Measurements from ENCODE around the gene USP16. TPM values are rescaled to one million over a fixed set of nuclear protein-coding genes. Genes with fewer than 3 reads are reported as not detected.

Gene USP16
- total and polyA plus RNA-seq, 2 of the 13 experiments (the other 11 are each of a cell fraction or from before 2014, with no cell fraction given): 16.5 to 46.9 TPM

DNA sequence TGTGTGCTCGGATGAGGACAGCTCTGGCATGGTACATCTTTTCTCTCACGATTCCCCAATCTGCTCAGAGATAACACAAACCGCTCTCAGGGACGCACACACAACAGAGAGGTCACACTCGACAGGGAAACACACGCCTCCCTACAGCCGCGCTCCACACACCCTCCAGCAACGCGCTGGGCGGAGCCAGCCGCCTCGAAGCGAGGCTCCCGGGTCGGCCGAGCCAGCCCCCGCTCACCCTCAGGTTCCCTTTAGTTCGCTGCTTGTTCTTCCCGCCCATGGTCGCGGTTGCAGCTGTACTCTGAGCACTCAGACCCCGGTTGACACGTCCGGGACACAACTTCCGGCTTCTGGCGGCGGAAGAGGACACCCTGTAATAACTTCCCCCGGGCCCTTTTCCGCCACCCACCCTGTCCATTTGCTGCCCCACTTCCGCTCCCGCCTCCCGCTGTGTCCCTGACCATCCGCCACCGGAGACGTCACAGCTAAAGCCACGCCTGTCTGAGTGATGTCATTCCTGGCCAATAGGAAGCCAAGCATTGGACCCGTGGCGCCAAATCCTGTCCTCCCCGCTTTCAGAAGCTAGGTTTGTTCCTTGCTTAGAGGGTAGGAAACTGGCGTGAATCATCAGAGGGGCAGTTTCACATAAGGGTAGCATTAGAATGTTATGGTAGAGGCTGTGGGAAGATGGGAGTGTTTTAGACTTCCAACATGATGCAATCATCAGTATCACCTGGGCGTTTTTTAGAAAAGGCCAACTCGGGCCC is 31.8 kb upstream of the USP16 start, which contains the start of gene LTN1 (continued):
- TF ChIP-seq PBX3 (CRISPR knock-in tag; IDR thresholded peaks at IDR 0.05; ENCODE audit: borderline replicate concordance) (no peak), ARNTL (CRISPR knock-in tag; IDR thresholded peaks at IDR 0.05) (peak; percentile 61), SP5 (CRISPR knock-in tag; IDR thresholded peaks at IDR 0.05; ENCODE audit: borderline replicate concordance, low read depth) (peak; percentile 49; the same call in 1 of the 2 replicates), ATM (IDR thresholded peaks at IDR 0.05; ENCODE audit: borderline replicate concordance) (no peak), ZNF292 (CRISPR knock-in tag; IDR thresholded peaks at IDR 0.05; ENCODE audit: borderline replicate concordance, low read depth) (peak; percentile 83), RBM22 (optimal IDR thresholded peaks at IDR 0.05; ENCODE audit: low read length) (no peak), NFIC (IDR thresholded peaks at IDR 0.05; ENCODE audit: low read length) (no peak), ZBTB14 (CRISPR knock-in tag; IDR thresholded peaks at IDR 0.05) (no peak), HOMEZ (CRISPR knock-in tag; IDR thresholded peaks at IDR 0.05; ENCODE audit: low read depth) (no peak; the same call in 1 of the 2 replicates), MAF1 (CRISPR knock-in tag; IDR thresholded peaks at IDR 0.05; ENCODE audit: borderline replicate concordance) (peak; percentile 91), ISX (CRISPR knock-in tag; conservative IDR thresholded peaks at IDR 0.05) (no peak), ZNF749 (CRISPR knock-in tag; IDR thresholded peaks at IDR 0.05; ENCODE audit: borderline replicate concordance) (no peak), TGIF2 (CRISPR knock-in tag; IDR thresholded peaks at IDR 0.05) (peak; percentile 74)
- TF ChIP-seq, protein P1, sequence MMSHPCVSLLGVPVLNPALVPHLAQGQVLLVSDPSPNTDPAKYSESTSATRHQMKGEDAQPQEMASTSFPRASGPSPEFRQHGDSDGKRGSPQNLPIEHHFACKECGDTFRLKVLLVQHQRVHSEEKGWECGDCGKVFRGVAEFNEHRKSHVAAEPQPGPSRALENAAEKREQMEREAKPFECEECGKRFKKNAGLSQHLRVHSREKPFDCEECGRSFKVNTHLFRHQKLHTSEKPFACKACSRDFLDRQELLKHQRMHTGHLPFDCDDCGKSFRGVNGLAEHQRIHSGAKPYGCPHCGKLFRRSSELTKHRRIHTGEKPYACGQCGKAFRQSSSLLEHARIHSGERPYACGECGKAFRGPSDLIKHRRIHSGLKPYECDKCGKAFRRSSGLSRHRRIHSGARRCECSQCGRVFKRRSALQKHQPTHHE (CRISPR knock-in tag; IDR thresholded peaks at IDR 0.05; ENCODE audit: borderline replicate concordance): peak; percentile 67; the same call in 1 of the 2 replicates
- TF ChIP-seq, protein P2, sequence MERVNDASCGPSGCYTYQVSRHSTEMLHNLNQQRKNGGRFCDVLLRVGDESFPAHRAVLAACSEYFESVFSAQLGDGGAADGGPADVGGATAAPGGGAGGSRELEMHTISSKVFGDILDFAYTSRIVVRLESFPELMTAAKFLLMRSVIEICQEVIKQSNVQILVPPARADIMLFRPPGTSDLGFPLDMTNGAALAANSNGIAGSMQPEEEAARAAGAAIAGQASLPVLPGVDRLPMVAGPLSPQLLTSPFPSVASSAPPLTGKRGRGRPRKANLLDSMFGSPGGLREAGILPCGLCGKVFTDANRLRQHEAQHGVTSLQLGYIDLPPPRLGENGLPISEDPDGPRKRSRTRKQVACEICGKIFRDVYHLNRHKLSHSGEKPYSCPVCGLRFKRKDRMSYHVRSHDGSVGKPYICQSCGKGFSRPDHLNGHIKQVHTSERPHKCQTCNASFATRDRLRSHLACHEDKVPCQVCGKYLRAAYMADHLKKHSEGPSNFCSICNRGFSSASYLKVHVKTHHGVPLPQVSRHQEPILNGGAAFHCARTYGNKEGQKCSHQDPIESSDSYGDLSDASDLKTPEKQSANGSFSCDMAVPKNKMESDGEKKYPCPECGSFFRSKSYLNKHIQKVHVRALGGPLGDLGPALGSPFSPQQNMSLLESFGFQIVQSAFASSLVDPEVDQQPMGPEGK (CRISPR knock-in tag; IDR thresholded peaks at IDR 0.05): peak; percentile 68
- TF ChIP-seq, protein P3, sequence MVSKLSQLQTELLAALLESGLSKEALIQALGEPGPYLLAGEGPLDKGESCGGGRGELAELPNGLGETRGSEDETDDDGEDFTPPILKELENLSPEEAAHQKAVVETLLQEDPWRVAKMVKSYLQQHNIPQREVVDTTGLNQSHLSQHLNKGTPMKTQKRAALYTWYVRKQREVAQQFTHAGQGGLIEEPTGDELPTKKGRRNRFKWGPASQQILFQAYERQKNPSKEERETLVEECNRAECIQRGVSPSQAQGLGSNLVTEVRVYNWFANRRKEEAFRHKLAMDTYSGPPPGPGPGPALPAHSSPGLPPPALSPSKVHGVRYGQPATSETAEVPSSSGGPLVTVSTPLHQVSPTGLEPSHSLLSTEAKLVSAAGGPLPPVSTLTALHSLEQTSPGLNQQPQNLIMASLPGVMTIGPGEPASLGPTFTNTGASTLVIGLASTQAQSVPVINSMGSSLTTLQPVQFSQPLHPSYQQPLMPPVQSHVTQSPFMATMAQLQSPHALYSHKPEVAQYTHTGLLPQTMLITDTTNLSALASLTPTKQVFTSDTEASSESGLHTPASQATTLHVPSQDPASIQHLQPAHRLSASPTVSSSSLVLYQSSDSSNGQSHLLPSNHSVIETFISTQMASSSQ (IDR thresholded peaks at IDR 0.05; ENCODE audit: low read depth): 0 out of 2 replicates have a peak, but pooled peaks have one; percentile 30
- TF ChIP-seq, protein P3 (CRISPR knock-in tag; IDR thresholded peaks at IDR 0.05; ENCODE audit: borderline replicate concordance): peak; percentile 60; the same call in 1 of the 2 replicates

Measured in HepG2 (cell line).